HepG2 (cell line): ENCODE measurements around the gene FAM78A. TPM values are rescaled to one million over a fixed set of nuclear protein-coding genes. Genes with fewer than 3 reads are reported as not detected.

Source experiments
- ATAC-seq: fragments of 200-7000 bp; cut with Tn5 transposase; 3 replicates; pipeline ENCODE4 v1.9.1; 2020; ENCODE audit warnings: mild to moderate bottlenecking, moderate library complexity
- BruUV-seq: library from RNA; stranded (reverse); fragments of 400-500 nt; replicated peaks from 2 replicates; lab custom pipeline; 2021; lab: Mats Ljungman, UMichigan
- CTCF ChIA-PET: fragments of 300-600 bp; formaldehyde crosslinking; extraction: SDS; loops from one replicate; lab custom pipeline; 2021; ENCODE audit warnings: low total read pairs, inconsistent platforms, low intra/inter-chr PET ratio; lab: Yijun Ruan, JAX
- POLR2A ChIA-PET: fragments of 350-600 bp; sonication (Branson Sonifier 250); formaldehyde crosslinking; loops from one replicate; lab custom pipeline; 2020; ENCODE audit warnings: antibody characterized with exemption, inconsistent platforms; lab: Yijun Ruan, JAX
- DNase-seq: peaks from one replicate; pipeline ENCODE4 v3.0.0-alpha.2; 2015; ENCODE audit warnings: low spot score
- FAIRE-seq: peaks from 3 replicates; lab custom pipeline; 2011; peaks lifted over from hg19 to GRCh38; lab: Jason Lieb, UNC
- H2AFZ ChIP-seq: one replicate; pipeline ENCODE4 v1.6.1; 2011; ENCODE audit warnings: low read length, inconsistent platforms
- H3K27ac ChIP-seq: fragments of 300-600 bp; 3 replicates; pipeline ENCODE4 v1.8.0; 2011; ENCODE audit warnings: mixed run types, mild to moderate bottlenecking, mixed read lengths, low read length, inconsistent platforms; ENCODE audit not compliant: insufficient read depth; ENCODE audit errors: extremely low read length
- H3K27me3 ChIP-seq, 2 experiments: fragments of 200-600 bp in 1 of 2; 2 replicates in 1 of 2; 3 replicates in 1 of 2; pipeline versions ENCODE4 v1.6.0 to v1.8.0; 2011; ENCODE audit warnings: low read length in 2 of 2, mild to moderate bottlenecking in 2 of 2, moderate library complexity in 2 of 2, inconsistent platforms in 1 of 2; ENCODE audit not compliant: insufficient read depth in 2 of 2, control insufficient read depth in 1 of 2
- H3K36me3 ChIP-seq, 2 experiments: fragments of 200-600 bp in 1 of 2; replicated peaks in 1 of 2; 2 replicates in 1 of 2; 3 replicates in 1 of 2; pipeline versions ENCODE4 v1.5.1 to v1.8.0; 2011; ENCODE audit warnings: low read length in 2 of 2, inconsistent platforms in 1 of 2; ENCODE audit not compliant: insufficient read depth in 2 of 2, control insufficient read depth in 1 of 2
- H3K4me1 ChIP-seq: 2 replicates; pipeline ENCODE4 v1.5.1; 2012; ENCODE audit warnings: low read length, inconsistent platforms; ENCODE audit not compliant: insufficient read depth
- H3K4me2 ChIP-seq: 2 replicates; pipeline ENCODE4 v1.6.0; 2011; ENCODE audit warnings: low read depth, low read length, inconsistent platforms
- H3K4me3 ChIP-seq, 3 experiments: fragments of 200-600 bp in 1 of 3; sonication (generic), shearing (Covaris generic) in 1 of 3; replicated peaks in 1 of 3; 2 replicates each; pipeline ENCODE4 v1.5.1; 2011 to 2016; ENCODE audit warnings: low read length in 3 of 3, inconsistent platforms in 2 of 3, low read depth in 2 of 3, mild to moderate bottlenecking in 2 of 3, control low read depth in 1 of 3, mixed read lengths in 1 of 3; ENCODE audit not compliant: insufficient read depth in 1 of 3
- H3K79me2 ChIP-seq: one replicate; pipeline ENCODE4 v1.6.1; 2011; ENCODE audit warnings: low read length, inconsistent platforms; ENCODE audit not compliant: insufficient read depth
- H3K9ac ChIP-seq: 2 replicates; pipeline ENCODE4 v1.6.0; 2011; ENCODE audit warnings: mild to moderate bottlenecking, low read depth, low read length, inconsistent platforms; ENCODE audit not compliant: insufficient read depth
- H3K9me3 ChIP-seq: 2 replicates; pipeline ENCODE4 v1.5.1; 2012; ENCODE audit warnings: mild to moderate bottlenecking, low read length
- H4K20me1 ChIP-seq: 2 replicates; pipeline ENCODE4 v1.6.0; 2011; ENCODE audit warnings: inconsistent platforms, mild to moderate bottlenecking, low read length, moderate library complexity; ENCODE audit not compliant: insufficient read depth
- EED ChIP-seq: sonication (generic); formaldehyde crosslinking; IDR thresholded peaks from 2 replicates; pipeline ENCODE4 v1.5.0; 2020; ENCODE audit warnings: mild to moderate bottlenecking, missing genetic modification reagents
- FOXO4 ChIP-seq: sonication (generic); formaldehyde crosslinking; conservative IDR thresholded peaks from 2 replicates; pipeline ENCODE4 v1.8.1; 2023; ENCODE audit warnings: missing genetic modification reagents
- HMG20A ChIP-seq: IDR thresholded peaks from 2 replicates; pipeline ENCODE4 v1.6.1; 2016; ENCODE audit warnings: borderline replicate concordance
- HNRNPH1 ChIP-seq: fragments of 200-400 bp; formaldehyde crosslinking; optimal IDR thresholded peaks from 2 replicates; pipeline ENCODE3; 2017; ENCODE audit warnings: mild to moderate bottlenecking, low read depth, low read length
- HNRNPLL ChIP-seq: fragments of 200-400 bp; formaldehyde crosslinking; IDR thresholded peaks from 2 replicates; pipeline ENCODE4 v1.6.1; 2017; ENCODE audit warnings: mild to moderate bottlenecking, low read depth, low read length; ENCODE audit not compliant: poor library complexity, severe bottlenecking
- IKZF4 ChIP-seq: sonication (generic); formaldehyde crosslinking; IDR thresholded peaks from 2 replicates; pipeline ENCODE4 v1.5.1; 2020; ENCODE audit warnings: borderline replicate concordance, mild to moderate bottlenecking, low read depth, missing genetic modification reagents; ENCODE audit errors: not compliant biosample characterization
- KDM6A ChIP-seq: IDR thresholded peaks from 2 replicates; pipeline ENCODE4 v1.6.1; 2016; ENCODE audit warnings: low read depth
- KLF12 ChIP-seq: sonication (generic); formaldehyde crosslinking; IDR thresholded peaks from 2 replicates; pipeline ENCODE4 v1.4.0; 2020; ENCODE audit warnings: missing genetic modification reagents, borderline replicate concordance
- MAFF ChIP-seq: IDR thresholded peaks from 2 replicates; pipeline ENCODE4 v1.6.1; 2011; ENCODE audit warnings: low read depth, low read length, improper control_type of control experiment
- NR1H2 ChIP-seq: sonication (generic); formaldehyde crosslinking; IDR thresholded peaks from 2 replicates; pipeline ENCODE4 v1.8.1; 2022; ENCODE audit warnings: low read depth, missing genetic modification reagents, borderline replicate concordance
- NR2C2 ChIP-seq: sonication (generic); formaldehyde crosslinking; IDR thresholded peaks from 2 replicates; pipeline ENCODE4 v1.4.0; 2020; ENCODE audit warnings: missing genetic modification reagents, mild to moderate bottlenecking, moderate library complexity, borderline replicate concordance
- POLR2AphosphoS5 ChIP-seq: IDR thresholded peaks from 2 replicates; pipeline ENCODE4 v1.6.1; 2012; ENCODE audit warnings: low read depth, low read length
- SNAPC2 ChIP-seq: sonication (generic); formaldehyde crosslinking; IDR thresholded peaks from 2 replicates; pipeline ENCODE4 v1.8.1; 2022; ENCODE audit warnings: mild to moderate bottlenecking, missing genetic modification reagents
- TARDBP ChIP-seq: sonication (generic); formaldehyde crosslinking; IDR thresholded peaks from 2 replicates; pipeline ENCODE4 v1.8.0; 2022; ENCODE audit warnings: mild to moderate bottlenecking, missing genetic modification reagents
- ZFX ChIP-seq: sonication (generic); formaldehyde crosslinking; IDR thresholded peaks from 2 replicates; pipeline ENCODE4 v1.4.0; 2020; ENCODE audit warnings: mild to moderate bottlenecking, low read depth, missing genetic modification reagents, moderate library complexity
- ZNF136 ChIP-seq: sonication (generic); formaldehyde crosslinking; IDR thresholded peaks from 2 replicates; pipeline ENCODE4 v1.8.1; 2022; ENCODE audit warnings: low read depth, mild to moderate bottlenecking, moderate library complexity, missing genetic modification reagents
- ZNF232 ChIP-seq: sonication (generic); formaldehyde crosslinking; IDR thresholded peaks from 2 replicates; pipeline ENCODE4 v1.4.0; 2020; ENCODE audit warnings: missing genetic modification reagents, borderline replicate concordance
- ZNF292 ChIP-seq: sonication (generic); formaldehyde crosslinking; IDR thresholded peaks from 2 replicates; pipeline ENCODE4 v1.8.1; 2022; ENCODE audit warnings: mild to moderate bottlenecking, low read depth, missing genetic modification reagents, borderline replicate concordance
- ZNF780A ChIP-seq: sonication (generic); formaldehyde crosslinking; IDR thresholded peaks from 2 replicates; pipeline ENCODE4 v1.8.0; 2022; ENCODE audit warnings: mild to moderate bottlenecking, missing genetic modification reagents, moderate library complexity
- ZNF816 ChIP-seq: sonication (generic); formaldehyde crosslinking; IDR thresholded peaks from 2 replicates; pipeline ENCODE4 v1.8.0; 2022; ENCODE audit warnings: missing genetic modification reagents, mild to moderate bottlenecking, borderline replicate concordance
- ZSCAN29 ChIP-seq: sonication (generic); formaldehyde crosslinking; conservative IDR thresholded peaks from 2 replicates; pipeline ENCODE4 v1.4.0; 2020; ENCODE audit warnings: mild to moderate bottlenecking, missing genetic modification reagents
- ZSCAN9 ChIP-seq: IDR thresholded peaks from 2 replicates; pipeline ENCODE4 v1.6.1; 2016; ENCODE audit warnings: borderline replicate concordance
- WGBS: methylation state at CpG from one replicate; pipeline ENCODE4 v1.1.6; 2017; ENCODE audit warnings: low lambda C conversion rate; 5-methylcytosine and 5-hydroxymethylcytosine counted together
- in situ Hi-C: cut with HindIII; loops from 2 replicates; pipeline ENCODE4 v1.10.0; 2017; ENCODE audit warnings: low pct_unique_long_range_greater_than_20kb; ENCODE audit not compliant: extremely low pct_ligation_motif_present
- intact Hi-C: fragments of 100-400 bp; cut with micrococcal nuclease; formaldehyde crosslinking; loops from one replicate; pipeline ENCODE4 v1.10.0; 2022; ENCODE audit not compliant: unreplicated experiment
- polyA plus RNA-seq, 8 experiments: library from polyadenylated mRNA; depleted of rRNA in 3 of 8; stranded (reverse) in 7 of 8; unstranded in 1 of 8; fragments of >200 nt; fragmentation: Illumina TruSeq in 4 of 8; extraction: Trizol in 4 of 8; gene quantifications; 2 replicates each; pipeline versions ENCODE4 v1.2.1 to v1.2.3, GENCODE V29; 2011 to 2016; ENCODE audit warnings: low read depth in 4 of 8, missing spikeins in 1 of 8, mixed read lengths in 1 of 8; ENCODE audit not compliant: insufficient read depth in 1 of 8
- total RNA-seq, 5 experiments: library from RNA; depleted of rRNA; stranded (reverse); fragments of >200 nt; fragmentation: Illumina TruSeq; extraction: Trizol; gene quantifications; 2 replicates each; pipeline ENCODE4 v1.2.3, GENCODE V29; 2016; ENCODE audit warnings: low read depth in 1 of 5

Gene FAM78A
- total and polyA plus RNA-seq, 2 of the 13 experiments (the other 11 are each of a cell fraction or from before 2014, with no cell fraction given): 0.18 to 0.62 TPM

- no peak for TF ChIP-seq KDM6A
- no peak for TF ChIP-seq ZFX (CRISPR knock-in tag)
- no peak for TF ChIP-seq ZNF816 (CRISPR knock-in tag)
- TF ChIP-seq POLR2AphosphoS5: no peak
- no peak for TF ChIP-seq HMG20A (CRISPR knock-in tag)
- TF ChIP-seq HNRNPH1: no peak
- TF ChIP-seq FOXO4 (CRISPR knock-in tag): no peak
- no peak for TF ChIP-seq ZNF136
- TF ChIP-seq IKZF4 (CRISPR knock-in tag): no peak
- no peak for TF ChIP-seq ZNF780A
Measured at GRCh38 chr9:131279863-131280570, 3.7 kb upstream of the FAM78A start (continued).

- in situ Hi-C loops (no loop called here), intact Hi-C loops (loop anchor here (5.0 to 10.0 kb wide), 2 partner anchors 45 to 102 kb away; no protein-coding TSS in a partner anchor)
- CTCF ChIA-PET: no interaction called here
- Histone ChIP-seq H3K36me3 (no peaks in the 10 kb centered on the region), H4K20me1 (peaks cover 3% of the 10 kb centered on the region; the same call in 1 of the 2 replicates), H3K79me2 (no peaks in the 10 kb centered on the region), H3K4me3 (no peak overlapping the region), H3K4me2 (peak overlapping the region; percentile 60; the same call in 1 of the 2 replicates), H3K9me3 (no peaks in the 10 kb centered on the region), H3K9ac (no peak overlapping the region), H3K27ac (no peak overlapping the region), H2AFZ (no peak overlapping the region), H3K27me3 (peaks cover 18 to 79% of the 10 kb centered on the region in 2 experiments), H3K4me1 (peaks cover 37% of the 10 kb centered on the region)
- ATAC-seq (no peak), FAIRE-seq (no peak), DNase-seq (no peak)
- 12% methylated on average over 6 of the region's 11 CpGs for WGBS
- BruUV-seq: no TSS peak
- POLR2A ChIA-PET: no interaction called here
- TF ChIP-seq IKZF4 (CRISPR knock-in tag) (no peak), NR2C2 (CRISPR knock-in tag) (no peak), EED (CRISPR knock-in tag) (no peak), SNAPC2 (CRISPR knock-in tag) (no peak), KLF12 (no peak), NR1H2 (CRISPR knock-in tag) (no peak), TARDBP (CRISPR knock-in tag) (no peak), ZSCAN9 (CRISPR knock-in tag) (no peak), ZSCAN29 (CRISPR knock-in tag) (no peak), HNRNPLL (no peak), ZNF292 (CRISPR knock-in tag) (no peak), MAFF (no peak), ZNF232 (CRISPR knock-in tag) (no peak)
Measured at GRCh38 chr9:131279196-131279862, 3.0 kb upstream of the FAM78A start.
